DOHH2 (cell line): ENCODE measurements around the gene ZDHHC16.

Source experiments
- CTCF ChIP-seq: fragments of 200-600 bp; sonication (generic); IDR thresholded peaks from one replicate; pipeline ENCODE4 v1.5.1; 2014; ENCODE audit warnings: antibody characterized with exemption, mild to moderate bottlenecking, low read depth, low read length; ENCODE audit not compliant: poor library complexity, severe bottlenecking
- EZH2phosphoT487 ChIP-seq: fragments of 200-600 bp; sonication (generic); IDR thresholded peaks from 2 replicates; pipeline ENCODE4 v1.6.1; 2017; ENCODE audit warnings: borderline replicate concordance, mild to moderate bottlenecking, antibody characterized with exemption, low read length, moderate library complexity, mixed read lengths

- TF ChIP-seq CTCF = no peak
- no peak for TF ChIP-seq EZH2phosphoT487
Measured at GRCh38 chr10:97474918-97475317, 28.9 kb downstream of the ZDHHC16 start.
